HG03196 (cell line): ENCODE measurements around the gene RAP1A.
A peak's percentile ranks its signal among the peaks of the same experiment; 100 is the strongest.

Experiments used
- ATAC-seq: cut with Tn5 transposase; IDR thresholded peaks from one replicate; pipeline ENCODE4 v1.9.1; 2021; ENCODE audit not compliant: unreplicated experiment

RAP1A gene

GRCh38 chr1:111751906-111752575 lies 132.5 kb downstream of the RAP1A start:
- no peak for ATAC-seq

DNA sequence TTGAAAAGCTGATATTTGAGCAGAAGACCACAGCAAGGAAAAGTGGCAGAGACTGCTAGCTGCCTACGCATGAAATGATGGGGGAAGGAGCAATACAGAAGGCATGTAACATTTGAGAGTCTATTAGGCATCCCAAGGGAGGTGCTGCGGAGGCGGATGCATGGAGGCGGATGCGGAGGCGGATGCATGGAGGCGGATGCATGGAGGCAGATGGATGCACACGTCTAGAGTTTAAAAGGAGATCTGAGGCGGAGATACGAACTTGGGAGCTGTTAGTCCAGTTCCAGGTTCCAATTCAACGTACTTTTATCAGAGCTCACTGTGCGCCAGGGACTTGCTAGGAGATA lies 135.4 kb downstream of the RAP1A start:
- ATAC-seq, result peak; percentile 9

GRCh38 chr1:111755331-111756123 lies 135.9 kb downstream of the RAP1A start, which contains the start of gene DDX20:
Gene DDX20, plus strand, starts transcription at chr1:111755901. Its CDS starts 24 bp downstream, at chr1:111755925.
- ATAC-seq, result peak; percentile 86

GRCh38 chr1:111756124-111756513 lies 136.5 kb downstream of the RAP1A start:
- ATAC-seq, result peak; percentile 15

GRCh38 chr1:111758373-111758772 lies 138.8 kb downstream of the RAP1A start:
- no peak for ATAC-seq

GRCh38 chr1:111761717-111762116 lies 142.1 kb downstream of the RAP1A start:
- ATAC-seq, result no peak

DNA sequence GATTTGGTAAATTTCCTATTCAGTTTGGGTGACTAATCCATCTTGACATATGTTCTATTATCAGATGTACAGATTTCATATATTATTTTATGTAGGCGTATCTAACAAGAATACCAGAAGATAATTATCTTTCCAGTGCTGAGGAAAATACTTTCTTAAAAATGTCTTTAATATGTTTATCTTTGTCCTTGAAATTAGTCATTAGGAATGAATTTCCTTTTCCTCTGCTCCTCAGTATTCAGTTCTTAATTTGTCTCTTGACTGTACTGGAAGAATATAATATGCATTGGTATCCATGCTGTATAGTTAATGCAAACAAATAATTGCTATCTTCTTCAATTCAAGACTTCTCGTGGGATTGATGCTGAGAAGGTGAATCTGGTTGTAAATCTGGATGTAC lies 142.7 kb downstream of the RAP1A start:
- no peak for ATAC-seq
